HCT116 (cell line): ENCODE data around the gene FPR2. TPM values are rescaled to one million over a fixed set of nuclear protein-coding genes. Genes with fewer than 3 reads are reported as not detected.

ENCODE experiments used
- ATAC-seq: fragments of 200-7000 bp; cut with Tn5 transposase; 2 replicates; pipeline ENCODE4 v1.9.1; 2020; ENCODE audit warnings: mild to moderate bottlenecking, moderate library complexity
- BruUV-seq: library from RNA; stranded (reverse); fragments of 400-500 nt; replicated peaks from 2 replicates; lab custom pipeline; 2021; lab: Mats Ljungman, UMichigan
- CTCF ChIA-PET: fragments of 300-600 bp; sonication (Branson Sonifier 250); formaldehyde crosslinking; loops from one replicate; lab custom pipeline; 2021; ENCODE audit warnings: antibody characterized with exemption; lab: Charles Lee
- POLR2A ChIA-PET: fragments of 300-600, 350-600 bp; sonication (Branson Sonifier 250); formaldehyde crosslinking; loops from one replicate; lab custom pipeline; 2021; ENCODE audit warnings: antibody characterized with exemption; lab: Charles Lee
- RAD21 ChIA-PET, 2 experiments: fragments of 300-600 bp; sonication (Branson Sonifier 250); formaldehyde crosslinking; loops; one replicate each; lab custom pipeline; 2023; ENCODE audit warnings: low total read pairs in 2 of 2; ENCODE audit not compliant: uncharacterized antibody in 2 of 2, unreplicated experiment in 2 of 2, low non-redundant PET in 1 of 2; lab: Charles Lee
- DNase-seq: peaks from one replicate; pipeline ENCODE4 v3.0.0-alpha.2; 2010; ENCODE audit warnings: low read depth, low spot score
- H2AFZ ChIP-seq: fragments of 200-600 bp; shearing (Covaris generic), sonication (generic); 2 replicates; pipeline ENCODE4 v1.6.1; 2017; ENCODE audit warnings: low read depth, mixed run types, mixed read lengths, antibody characterized with exemption, low read length; ENCODE audit not compliant: poor library complexity, severe bottlenecking
- H3K27ac ChIP-seq: 2 replicates; pipeline ENCODE4 v1.5.1; 2012; ENCODE audit warnings: low read depth, low read length
- H3K27me3 ChIP-seq: fragments of 200-600 bp; sonication (generic); 2 replicates; pipeline ENCODE4 v1.6.1; 2016; ENCODE audit warnings: mixed run types, low read length, mixed read lengths; ENCODE audit not compliant: insufficient read depth
- H3K36me3 ChIP-seq, 2 experiments: fragments of 200-500 bp in 1 of 2; fragments of 200-600 bp in 1 of 2; sonication (Bioruptor generic) in 1 of 2; sonication (generic) in 1 of 2; 2 replicates each; pipeline versions ENCODE4 v1.5.1 to v1.6.1; 2014 to 2016; ENCODE audit warnings: low read length in 2 of 2, inconsistent platforms in 1 of 2, mixed read lengths in 1 of 2, mixed run types in 1 of 2; ENCODE audit not compliant: insufficient read depth in 2 of 2, control insufficient read depth in 1 of 2
- H3K4me1 ChIP-seq, 2 experiments: fragments of 200-600 bp in 1 of 2; sonication (generic) in 1 of 2; 2 replicates each; pipeline versions ENCODE4 v1.5.1 to v1.6.1; 2012 to 2017; ENCODE audit warnings: low read length in 2 of 2, inconsistent platforms in 1 of 2, mild to moderate bottlenecking in 1 of 2, mixed read lengths in 1 of 2, mixed run types in 1 of 2, moderate library complexity in 1 of 2; ENCODE audit not compliant: insufficient read depth in 2 of 2, control insufficient read depth in 1 of 2
- H3K4me2 ChIP-seq: fragments of 200-600 bp; sonication (generic); 2 replicates; pipeline ENCODE4 v1.6.1; 2017; ENCODE audit warnings: mixed run types, low read length, mixed read lengths
- H3K4me3 ChIP-seq, 2 experiments: fragments of 200-600 bp in 1 of 2; sonication (generic) in 1 of 2; replicated peaks in 1 of 2; 2 replicates each; pipeline ENCODE4 v1.5.1; 2011 to 2016; ENCODE audit warnings: low read length in 2 of 2, control low read depth in 1 of 2, low read depth in 1 of 2, mild to moderate bottlenecking in 1 of 2, mixed read lengths in 1 of 2, mixed run types in 1 of 2
- H3K79me2 ChIP-seq: fragments of 200-600 bp; sonication (generic); 2 replicates; pipeline ENCODE4 v1.6.1; 2017; ENCODE audit warnings: mild to moderate bottlenecking, mixed run types, low read length, moderate library complexity, mixed read lengths; ENCODE audit not compliant: insufficient read depth
- H3K9ac ChIP-seq: fragments of 200-600 bp; sonication (generic); 2 replicates; pipeline ENCODE4 v1.6.1; 2016; ENCODE audit warnings: low read length, mixed read lengths
- H3K9me2 ChIP-seq: fragments of 200-600 bp; sonication (generic), shearing (Covaris generic); 2 replicates; pipeline ENCODE4 v1.6.1; 2017; ENCODE audit warnings: mixed run types, mild to moderate bottlenecking, moderate library complexity; ENCODE audit not compliant: insufficient read depth
- H3K9me3 ChIP-seq, 2 experiments: fragments of 200-500 bp in 1 of 2; fragments of 200-600 bp in 1 of 2; sonication (Bioruptor generic) in 1 of 2; sonication (generic) in 1 of 2; 2 replicates each; pipeline ENCODE4 v1.6.1; 2014 to 2017; ENCODE audit warnings: low read length in 2 of 2, mixed read lengths in 2 of 2, inconsistent platforms in 1 of 2, low read depth in 1 of 2, mild to moderate bottlenecking in 1 of 2, mixed run types in 1 of 2, moderate library complexity in 1 of 2; ENCODE audit not compliant: control insufficient read depth in 1 of 2, insufficient read depth in 1 of 2
- H4K20me1 ChIP-seq: fragments of 200-600 bp; sonication (generic), shearing (Covaris generic); 2 replicates; pipeline ENCODE4 v1.6.1; 2017; ENCODE audit warnings: mixed run types, mild to moderate bottlenecking, moderate library complexity; ENCODE audit not compliant: insufficient read depth
- CBX3 ChIP-seq: IDR thresholded peaks from 2 replicates; pipeline ENCODE4 v1.6.1; 2012; ENCODE audit warnings: low read depth
- EGR1 ChIP-seq: IDR thresholded peaks from 2 replicates; pipeline ENCODE4 v1.6.1; 2012; ENCODE audit warnings: low read depth
- EZH2 ChIP-seq: fragments of 200-600 bp; sonication (generic); IDR thresholded peaks from 2 replicates; pipeline ENCODE4 v1.6.1; 2017; ENCODE audit warnings: antibody characterized with exemption, mixed run types
- EZH2phosphoT487 ChIP-seq: fragments of 200-600 bp; IDR thresholded peaks from 2 replicates; pipeline ENCODE4 v1.6.1; 2018; ENCODE audit warnings: antibody characterized with exemption, borderline replicate concordance
- POLR2A ChIP-seq: IDR thresholded peaks from 2 replicates; pipeline ENCODE4 v1.7.0; 2011; ENCODE audit warnings: borderline replicate concordance; ENCODE audit not compliant: insufficient read depth, insufficient read length; ENCODE audit errors: extremely low read depth
- SIN3A ChIP-seq: IDR thresholded peaks from 2 replicates; pipeline ENCODE4 v1.6.1; 2012; ENCODE audit warnings: low read depth
- SP1 ChIP-seq: IDR thresholded peaks from 2 replicates; pipeline ENCODE4 v1.6.1; 2012; ENCODE audit warnings: low read depth
- SRF ChIP-seq: IDR thresholded peaks from 2 replicates; pipeline ENCODE4 v1.6.1; 2012; ENCODE audit warnings: low read depth
- TCF7L2 ChIP-seq: IDR thresholded peaks from 2 replicates; pipeline ENCODE4 v1.7.0; 2011; ENCODE audit warnings: borderline replicate concordance, inconsistent platforms; ENCODE audit not compliant: insufficient read depth, insufficient read length; ENCODE audit errors: extremely low read depth
- YY1 ChIP-seq: IDR thresholded peaks from 2 replicates; pipeline ENCODE4 v1.6.1; 2011; ENCODE audit warnings: low read length, low read depth, moderate library complexity, mild to moderate bottlenecking; ENCODE audit not compliant: insufficient replicate concordance; ENCODE audit errors: extremely low read depth
- intact Hi-C: fragments of 100-400 bp; cut with micrococcal nuclease; formaldehyde crosslinking; loops from 2 replicates; pipeline ENCODE4 v1.10.0; 2022
- total RNA-seq: library from RNA; stranded (reverse); gene quantifications from one replicate; pipeline ENCODE4 v1.2.1, GENCODE V29; 2021; ENCODE audit not compliant: unreplicated experiment
- TF ChIP-seq, protein P1 (sequence below): IDR thresholded peaks from 2 replicates; pipeline ENCODE4 v1.6.1; 2012; ENCODE audit warnings: low read depth
- TF ChIP-seq, protein P2 (sequence below): IDR thresholded peaks from 2 replicates; pipeline ENCODE4 v1.6.1; 2012
- TF ChIP-seq, protein P3 (sequence below), 3 experiments: fragments of 200-600 bp in 1 of 3; sonication (generic) in 1 of 3; IDR thresholded peaks in 2 of 3; conservative IDR thresholded peaks in 1 of 3; 2 replicates each; pipeline ENCODE4 v1.5.1; 2012 to 2017; ENCODE audit warnings: low read depth in 2 of 3, low read length in 2 of 3, antibody characterized with exemption in 1 of 3, borderline replicate concordance in 1 of 3, control low read depth in 1 of 3, mild to moderate bottlenecking in 1 of 3, mixed read lengths in 1 of 3, mixed run types in 1 of 3, moderate library complexity in 1 of 3; ENCODE audit not compliant: insufficient read depth in 1 of 3

Gene FPR2
- total RNA-seq, 1 experiment from 2014 or later = not detected

DNA sequence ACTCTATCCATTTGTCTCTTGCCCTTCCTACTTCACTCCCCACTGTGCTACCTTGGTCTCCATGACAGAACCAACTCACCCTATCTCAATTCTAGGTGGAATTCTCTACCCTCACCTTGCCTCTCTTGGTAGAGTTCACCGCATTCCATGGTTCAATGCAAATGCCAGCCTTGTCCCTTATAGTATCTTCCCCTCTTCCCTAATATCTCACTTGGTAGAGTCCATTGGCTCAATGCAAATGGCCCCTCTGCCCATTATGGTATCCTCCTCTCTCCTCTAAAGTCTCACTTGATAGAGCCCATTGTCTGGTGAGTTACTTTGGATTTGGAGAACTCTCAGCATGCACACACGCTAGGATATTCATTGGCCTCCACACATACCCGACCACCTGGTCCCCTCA is 45.1 kb upstream of the FPR2 start:
- no TSS peak for BruUV-seq
- ChIA-PET CTCF (no interaction called here), RAD21 (no interaction called here), POLR2A (no interaction called here)
- no peak overlapping the region for H2AFZ ChIP-seq
- no peaks in the 10 kb centered on the region for H3K9me3 ChIP-seq
- ATAC-seq = no peak
- H3K9ac ChIP-seq = no peak overlapping the region
- no peak overlapping the region for H3K4me3 ChIP-seq
- no peak overlapping the region for H3K27ac ChIP-seq
- no peak for TF ChIP-seq SRF
- no peaks in the 10 kb centered on the region for H3K79me2 ChIP-seq
- H4K20me1 ChIP-seq = no peaks in the 10 kb centered on the region
- intact Hi-C loops = no loop called here
- no peaks in the 10 kb centered on the region for H3K9me2 ChIP-seq
- H3K27me3 ChIP-seq = no peaks in the 10 kb centered on the region
- no peaks in the 10 kb centered on the region for H3K36me3 ChIP-seq
- no peak overlapping the region for H3K4me2 ChIP-seq
- no peaks in the 10 kb centered on the region for H3K4me1 ChIP-seq
- DNase-seq = no peak

DNA sequence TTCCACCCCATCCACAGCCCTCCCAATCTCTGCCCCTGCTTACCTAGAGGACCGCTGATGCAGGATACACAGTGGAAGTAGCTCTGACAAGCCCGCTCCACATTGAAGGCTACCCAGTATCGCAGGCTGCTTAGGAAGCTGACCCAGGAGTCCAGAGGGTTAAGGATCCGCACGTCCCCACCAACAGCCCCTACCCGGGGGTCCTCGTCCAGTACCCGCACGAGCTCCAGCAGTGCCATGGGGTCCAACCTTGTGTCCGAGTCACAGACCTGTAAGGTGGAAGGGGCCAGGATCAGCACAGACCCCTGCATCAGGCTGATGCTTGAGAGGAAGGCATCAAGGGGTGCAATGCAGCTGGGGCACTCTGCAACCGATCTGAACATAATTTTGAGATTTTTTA is 44.1 kb upstream of the FPR2 start:
- Histone ChIP-seq H4K20me1 (no peaks in the 10 kb centered on the region), H3K79me2 (no peaks in the 10 kb centered on the region), H3K4me1 (no peaks in the 10 kb centered on the region), H3K9ac (no peak overlapping the region), H2AFZ (no peak overlapping the region), H3K27ac (no peak overlapping the region), H3K4me3 (no peak overlapping the region), H3K9me3 (no peaks in the 10 kb centered on the region), H3K27me3 (no peaks in the 10 kb centered on the region), H3K9me2 (no peaks in the 10 kb centered on the region), H3K36me3 (no peaks in the 10 kb centered on the region), H3K4me2 (no peak overlapping the region)
- no peak for ATAC-seq
- POLR2A ChIA-PET = no interaction called here
- CTCF ChIA-PET = no interaction called here
- intact Hi-C loops = no loop called here
- RAD21 ChIA-PET = no interaction called here
- DNase-seq = no peak
- no TSS peak for BruUV-seq
- TF ChIP-seq SRF (no peak), TCF7L2 (no peak), EZH2phosphoT487 (no peak), POLR2A (no peak), EGR1 (no peak), SIN3A (no peak), SP1 (no peak), CBX3 (no peak), YY1 (no peak), EZH2 (no peak)
- TF ChIP-seq, protein P1, sequence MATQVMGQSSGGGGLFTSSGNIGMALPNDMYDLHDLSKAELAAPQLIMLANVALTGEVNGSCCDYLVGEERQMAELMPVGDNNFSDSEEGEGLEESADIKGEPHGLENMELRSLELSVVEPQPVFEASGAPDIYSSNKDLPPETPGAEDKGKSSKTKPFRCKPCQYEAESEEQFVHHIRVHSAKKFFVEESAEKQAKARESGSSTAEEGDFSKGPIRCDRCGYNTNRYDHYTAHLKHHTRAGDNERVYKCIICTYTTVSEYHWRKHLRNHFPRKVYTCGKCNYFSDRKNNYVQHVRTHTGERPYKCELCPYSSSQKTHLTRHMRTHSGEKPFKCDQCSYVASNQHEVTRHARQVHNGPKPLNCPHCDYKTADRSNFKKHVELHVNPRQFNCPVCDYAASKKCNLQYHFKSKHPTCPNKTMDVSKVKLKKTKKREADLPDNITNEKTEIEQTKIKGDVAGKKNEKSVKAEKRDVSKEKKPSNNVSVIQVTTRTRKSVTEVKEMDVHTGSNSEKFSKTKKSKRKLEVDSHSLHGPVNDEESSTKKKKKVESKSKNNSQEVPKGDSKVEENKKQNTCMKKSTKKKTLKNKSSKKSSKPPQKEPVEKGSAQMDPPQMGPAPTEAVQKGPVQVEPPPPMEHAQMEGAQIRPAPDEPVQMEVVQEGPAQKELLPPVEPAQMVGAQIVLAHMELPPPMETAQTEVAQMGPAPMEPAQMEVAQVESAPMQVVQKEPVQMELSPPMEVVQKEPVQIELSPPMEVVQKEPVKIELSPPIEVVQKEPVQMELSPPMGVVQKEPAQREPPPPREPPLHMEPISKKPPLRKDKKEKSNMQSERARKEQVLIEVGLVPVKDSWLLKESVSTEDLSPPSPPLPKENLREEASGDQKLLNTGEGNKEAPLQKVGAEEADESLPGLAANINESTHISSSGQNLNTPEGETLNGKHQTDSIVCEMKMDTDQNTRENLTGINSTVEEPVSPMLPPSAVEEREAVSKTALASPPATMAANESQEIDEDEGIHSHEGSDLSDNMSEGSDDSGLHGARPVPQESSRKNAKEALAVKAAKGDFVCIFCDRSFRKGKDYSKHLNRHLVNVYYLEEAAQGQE = no peak
- TF ChIP-seq, protein P2, sequence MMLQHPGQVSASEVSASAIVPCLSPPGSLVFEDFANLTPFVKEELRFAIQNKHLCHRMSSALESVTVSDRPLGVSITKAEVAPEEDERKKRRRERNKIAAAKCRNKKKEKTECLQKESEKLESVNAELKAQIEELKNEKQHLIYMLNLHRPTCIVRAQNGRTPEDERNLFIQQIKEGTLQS = no peak
- TF ChIP-seq, protein P3, sequence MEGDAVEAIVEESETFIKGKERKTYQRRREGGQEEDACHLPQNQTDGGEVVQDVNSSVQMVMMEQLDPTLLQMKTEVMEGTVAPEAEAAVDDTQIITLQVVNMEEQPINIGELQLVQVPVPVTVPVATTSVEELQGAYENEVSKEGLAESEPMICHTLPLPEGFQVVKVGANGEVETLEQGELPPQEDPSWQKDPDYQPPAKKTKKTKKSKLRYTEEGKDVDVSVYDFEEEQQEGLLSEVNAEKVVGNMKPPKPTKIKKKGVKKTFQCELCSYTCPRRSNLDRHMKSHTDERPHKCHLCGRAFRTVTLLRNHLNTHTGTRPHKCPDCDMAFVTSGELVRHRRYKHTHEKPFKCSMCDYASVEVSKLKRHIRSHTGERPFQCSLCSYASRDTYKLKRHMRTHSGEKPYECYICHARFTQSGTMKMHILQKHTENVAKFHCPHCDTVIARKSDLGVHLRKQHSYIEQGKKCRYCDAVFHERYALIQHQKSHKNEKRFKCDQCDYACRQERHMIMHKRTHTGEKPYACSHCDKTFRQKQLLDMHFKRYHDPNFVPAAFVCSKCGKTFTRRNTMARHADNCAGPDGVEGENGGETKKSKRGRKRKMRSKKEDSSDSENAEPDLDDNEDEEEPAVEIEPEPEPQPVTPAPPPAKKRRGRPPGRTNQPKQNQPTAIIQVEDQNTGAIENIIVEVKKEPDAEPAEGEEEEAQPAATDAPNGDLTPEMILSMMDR (IDR thresholded peaks at IDR 0.05 in 2 of 3, conservative IDR thresholded peaks at IDR 0.05 in 1 of 3; ENCODE audit: borderline replicate concordance in 1 of 3, insufficient read depth in 1 of 3, low read depth in 2 of 3, low read length in 2 of 3) = no peak
